Measurements from ENCODE around the gene F3.

DNA sequence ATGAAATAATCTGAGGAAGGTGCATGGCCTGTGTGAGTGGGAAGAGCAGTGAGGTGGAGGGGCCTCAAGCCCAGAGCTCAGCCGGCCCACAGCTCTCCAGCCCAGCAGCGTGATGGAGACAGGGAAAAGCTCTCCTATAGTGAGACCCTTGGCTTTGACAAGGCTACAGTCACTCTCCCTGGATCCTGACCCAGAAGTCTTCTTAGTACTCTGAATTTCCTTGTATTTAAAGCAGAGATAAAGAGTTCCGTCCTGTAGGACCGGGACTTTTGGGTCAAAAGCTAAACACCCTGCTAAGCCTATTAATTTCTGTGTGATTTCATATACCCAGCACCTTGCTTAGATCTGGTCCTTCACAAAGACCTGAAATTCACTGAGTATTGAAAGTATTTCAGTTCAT, 48.2 kb upstream of the F3 start:
- TF ChIP-seq EP300 (IDR thresholded peaks at IDR 0.05): no peak
- TF ChIP-seq POLR2AphosphoS5 (IDR thresholded peaks at IDR 0.05): no peak
- TF ChIP-seq CTCF (IDR thresholded peaks at IDR 0.05): no peak
